ENCODE data around the gene PEX12. TPM values are rescaled to one million over a fixed set of nuclear protein-coding genes. Genes with fewer than 3 reads are reported as not detected.
"Not testable (repeated sequence)": the region's sequence is repeated elsewhere in the genome, so short reads cannot be mapped to it uniquely, and the experiment has no call there.

Gene PEX12
- polyA plus RNA-seq, 1 donor (not counting 4 experiments of a cell fraction or from before 2014, with no cell fraction given) = 6.4 TPM

DNA sequence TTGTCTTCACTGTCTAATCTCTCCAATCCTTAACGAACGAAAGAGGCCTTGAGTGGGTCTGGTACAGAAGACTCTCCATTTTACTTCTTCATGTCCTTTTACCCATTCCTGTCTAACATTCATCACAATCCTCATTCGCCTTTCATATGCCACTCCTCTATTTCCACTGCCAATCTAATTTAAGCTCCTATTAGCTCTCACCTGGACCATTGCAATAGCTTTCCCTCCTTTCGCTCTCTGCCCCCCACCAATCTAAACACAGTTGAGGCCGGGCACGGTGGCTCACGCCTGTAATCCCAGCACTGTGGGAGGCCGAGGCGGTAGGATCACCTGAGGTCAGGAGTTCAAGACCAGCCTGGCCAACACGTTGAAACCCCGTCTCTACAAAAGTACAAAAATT, 11.4 kb downstream of the PEX12 start:
- Histone ChIP-seq H3K4me2 (ENCODE audit: control insufficient read depth, extremely low read depth, insufficient read depth, low read depth, low read length) (peak overlapping the region; percentile 70), H3K4me3 (ENCODE audit: control insufficient read depth in 2 of 3, extremely low read depth in 1 of 3, insufficient read depth in 2 of 3, low read depth in 1 of 3, low read length in 3 of 3) (no peak overlapping the region), H3K27me3 (ENCODE audit: control insufficient read depth, extremely low read depth, insufficient read depth, low read length) (no peaks in the 10 kb centered on the region), H2AFZ (ENCODE audit: control insufficient read depth, low read length) (peak overlapping the region; percentile 37), H3K4me1 (ENCODE audit: control insufficient read depth, extremely low read depth, insufficient read depth, low read length) (peaks cover 15% of the 10 kb centered on the region), H4K20me1 (ENCODE audit: control insufficient read depth, extremely low read depth, insufficient read depth, low read length) (no peaks in the 10 kb centered on the region), H3K27ac (ENCODE audit: control insufficient read depth, insufficient read depth, low read length) (no peak overlapping the region), H3K79me2 (ENCODE audit: control insufficient read depth, insufficient read depth, low read length) (peaks cover 38% of the 10 kb centered on the region), H3K9me1 (ENCODE audit: control insufficient read depth, extremely low read depth, insufficient read depth, low read length) (no peaks in the 10 kb centered on the region), H3K9me3 (ENCODE audit: control insufficient read depth, low read depth, low read length) (no peaks in the 10 kb centered on the region), H3K9ac (ENCODE audit: control insufficient read depth, extremely low read depth, insufficient read depth, low read length) (no peak overlapping the region), H3K36me3 (ENCODE audit: control insufficient read depth in 2 of 2, extremely low read depth in 1 of 2, insufficient read depth in 2 of 2, low read length in 2 of 2) (no peaks in the 10 kb centered on the region)
- TF ChIP-seq, protein P1, sequence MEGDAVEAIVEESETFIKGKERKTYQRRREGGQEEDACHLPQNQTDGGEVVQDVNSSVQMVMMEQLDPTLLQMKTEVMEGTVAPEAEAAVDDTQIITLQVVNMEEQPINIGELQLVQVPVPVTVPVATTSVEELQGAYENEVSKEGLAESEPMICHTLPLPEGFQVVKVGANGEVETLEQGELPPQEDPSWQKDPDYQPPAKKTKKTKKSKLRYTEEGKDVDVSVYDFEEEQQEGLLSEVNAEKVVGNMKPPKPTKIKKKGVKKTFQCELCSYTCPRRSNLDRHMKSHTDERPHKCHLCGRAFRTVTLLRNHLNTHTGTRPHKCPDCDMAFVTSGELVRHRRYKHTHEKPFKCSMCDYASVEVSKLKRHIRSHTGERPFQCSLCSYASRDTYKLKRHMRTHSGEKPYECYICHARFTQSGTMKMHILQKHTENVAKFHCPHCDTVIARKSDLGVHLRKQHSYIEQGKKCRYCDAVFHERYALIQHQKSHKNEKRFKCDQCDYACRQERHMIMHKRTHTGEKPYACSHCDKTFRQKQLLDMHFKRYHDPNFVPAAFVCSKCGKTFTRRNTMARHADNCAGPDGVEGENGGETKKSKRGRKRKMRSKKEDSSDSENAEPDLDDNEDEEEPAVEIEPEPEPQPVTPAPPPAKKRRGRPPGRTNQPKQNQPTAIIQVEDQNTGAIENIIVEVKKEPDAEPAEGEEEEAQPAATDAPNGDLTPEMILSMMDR (optimal IDR thresholded peaks at IDR 0.05 in 1 of 3, IDR thresholded peaks at IDR 0.05 in 1 of 3, conservative IDR thresholded peaks at IDR 0.05 in 1 of 3; ENCODE audit: extremely low read depth in 1 of 3, insufficient read depth in 2 of 3, low read length in 3 of 3) = no peak
- no peak for TF ChIP-seq EZH2 (IDR thresholded peaks at IDR 0.05; ENCODE audit: low read length)
- no peak for DNase-seq (ENCODE audit: low read depth, low spot score)
- no peak for FAIRE-seq
- dilution Hi-C loops (cut with MboI; ENCODE audit: extremely low pct_ligation_motif_present, low sequenced_read_pairs) = no loop called here

DNA sequence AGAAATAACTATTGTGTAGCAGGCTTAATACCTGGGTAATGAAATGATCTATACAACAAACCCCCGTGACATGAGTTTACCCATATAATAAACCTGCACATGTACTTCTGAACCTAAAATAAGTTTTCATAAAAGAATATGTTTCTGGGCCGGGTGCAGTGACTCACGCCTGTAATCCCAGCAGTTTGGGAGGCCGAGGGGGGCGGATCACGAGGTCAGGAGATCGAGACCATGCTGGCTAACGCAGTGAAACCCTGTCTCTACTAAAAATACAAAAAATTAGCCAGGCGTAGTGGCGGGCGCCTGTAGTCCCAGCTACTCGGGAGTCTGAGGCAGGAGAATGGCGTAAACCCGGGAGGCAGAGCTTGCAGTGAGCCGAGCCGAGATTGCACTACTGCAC, 15.2 kb downstream of the PEX12 start:
- DNase-seq (ENCODE audit: low read depth, low spot score); H2AFZ ChIP-seq (ENCODE audit: control insufficient read depth, low read length); FAIRE-seq; H3K27me3 ChIP-seq (ENCODE audit: control insufficient read depth, extremely low read depth, insufficient read depth, low read length); dilution Hi-C loops (cut with MboI; ENCODE audit: extremely low pct_ligation_motif_present, low sequenced_read_pairs); H3K9me1 ChIP-seq (ENCODE audit: control insufficient read depth, extremely low read depth, insufficient read depth, low read length); H3K4me2 ChIP-seq (ENCODE audit: control insufficient read depth, extremely low read depth, insufficient read depth, low read depth, low read length); H3K36me3 ChIP-seq (ENCODE audit: control insufficient read depth in 2 of 2, extremely low read depth in 1 of 2, insufficient read depth in 2 of 2, low read length in 2 of 2); H3K27ac ChIP-seq (ENCODE audit: control insufficient read depth, insufficient read depth, low read length); H3K4me3 ChIP-seq (ENCODE audit: control insufficient read depth in 2 of 3, extremely low read depth in 1 of 3, insufficient read depth in 2 of 3, low read depth in 1 of 3, low read length in 3 of 3); H4K20me1 ChIP-seq (ENCODE audit: control insufficient read depth, extremely low read depth, insufficient read depth, low read length); H3K9ac ChIP-seq (ENCODE audit: control insufficient read depth, extremely low read depth, insufficient read depth, low read length); H3K4me1 ChIP-seq (ENCODE audit: control insufficient read depth, extremely low read depth, insufficient read depth, low read length); H3K79me2 ChIP-seq (ENCODE audit: control insufficient read depth, insufficient read depth, low read length); H3K9me3 ChIP-seq (ENCODE audit: control insufficient read depth, low read depth, low read length): not testable (repeated sequence)

DNA sequence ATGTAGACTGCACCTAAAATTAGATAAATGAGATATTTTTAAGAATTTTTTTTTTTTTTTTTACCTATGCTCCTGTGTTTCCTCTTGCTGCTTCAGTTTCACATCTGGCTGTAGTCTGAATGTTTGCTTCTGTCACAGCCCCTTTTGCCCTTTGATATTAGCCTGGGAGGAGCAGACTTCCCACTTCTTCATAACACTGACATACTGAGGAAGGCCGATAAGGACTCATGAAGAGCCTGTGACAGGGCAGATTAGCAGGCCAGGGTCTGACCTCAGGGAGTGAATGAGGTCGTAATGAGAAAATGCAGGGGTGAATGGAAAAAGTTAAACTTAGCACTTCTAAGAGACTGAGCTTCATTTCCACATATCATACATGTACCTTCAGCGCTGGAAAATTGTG, 17.7 kb downstream of the PEX12 start, which contains the start of gene SLFN14:
SLFN14 (minus strand) TSS at position 117 of the 400 bp plus-strand sequence. CDS start 2,757 bp downstream, outside the sequence.
- Histone ChIP-seq H3K79me2 (ENCODE audit: control insufficient read depth, insufficient read depth, low read length) (no peaks in the 10 kb centered on the region), H3K9me1 (ENCODE audit: control insufficient read depth, extremely low read depth, insufficient read depth, low read length) (no peaks in the 10 kb centered on the region), H3K9me3 (ENCODE audit: control insufficient read depth, low read depth, low read length) (no peaks in the 10 kb centered on the region), H3K9ac (ENCODE audit: control insufficient read depth, extremely low read depth, insufficient read depth, low read length) (no peak within 1 kb of the TSS), H3K27ac (ENCODE audit: control insufficient read depth, insufficient read depth, low read length) (no peak within 1 kb of the TSS), H4K20me1 (ENCODE audit: control insufficient read depth, extremely low read depth, insufficient read depth, low read length) (no peaks in the 10 kb centered on the region), H3K36me3 (ENCODE audit: control insufficient read depth in 2 of 2, extremely low read depth in 1 of 2, insufficient read depth in 2 of 2, low read length in 2 of 2) (no peaks in the 10 kb centered on the region), H3K4me2 (ENCODE audit: control insufficient read depth, extremely low read depth, insufficient read depth, low read depth, low read length) (no peak within 1 kb of the TSS), H3K4me3 (ENCODE audit: control insufficient read depth in 2 of 3, extremely low read depth in 1 of 3, insufficient read depth in 2 of 3, low read depth in 1 of 3, low read length in 3 of 3) (no peak within 1 kb of the TSS), H3K27me3 (ENCODE audit: control insufficient read depth, extremely low read depth, insufficient read depth, low read length) (no peaks in the 10 kb centered on the region), H3K4me1 (ENCODE audit: control insufficient read depth, extremely low read depth, insufficient read depth, low read length) (no peaks in the 10 kb centered on the region), H2AFZ (ENCODE audit: control insufficient read depth, low read length) (no peak within 1 kb of the TSS)
- DNase-seq (ENCODE audit: low read depth, low spot score) (no peak), FAIRE-seq (no peak)
- dilution Hi-C loops (cut with MboI; ENCODE audit: extremely low pct_ligation_motif_present, low sequenced_read_pairs) = no loop called here
- no peak for TF ChIP-seq EZH2 (IDR thresholded peaks at IDR 0.05; ENCODE audit: low read length)
- TF ChIP-seq, protein P1 (optimal IDR thresholded peaks at IDR 0.05 in 1 of 3, IDR thresholded peaks at IDR 0.05 in 1 of 3, conservative IDR thresholded peaks at IDR 0.05 in 1 of 3; ENCODE audit: extremely low read depth in 1 of 3, insufficient read depth in 2 of 3, low read length in 3 of 3) = no peak
